HepG2 (cell line): ENCODE measurements around the gene ATP11A. TPM values are rescaled to one million over a fixed set of nuclear protein-coding genes. Genes with fewer than 3 reads are reported as not detected.

Experiments used
- ADNP ChIP-seq: sonication (generic); formaldehyde crosslinking; IDR thresholded peaks from 2 replicates; pipeline ENCODE4 v1.4.0; 2020; ENCODE audit warnings: missing genetic modification reagents
- AGO2 ChIP-seq: fragments of 200-400 bp; formaldehyde crosslinking; optimal IDR thresholded peaks from 2 replicates; pipeline ENCODE3; 2017; ENCODE audit warnings: mild to moderate bottlenecking, low read depth, low read length, moderate library complexity
- CBX2 ChIP-seq, 2 experiments: fragments of 200-600 bp in 1 of 2; sonication (generic); formaldehyde crosslinking in 1 of 2; IDR thresholded peaks; 2 replicates each; pipeline versions ENCODE4 v1.7.0 to v1.8.1; 2018 to 2022; ENCODE audit warnings: low read depth in 2 of 2, low read length in 1 of 2, mild to moderate bottlenecking in 1 of 2, missing genetic modification reagents in 1 of 2
- DPF2 ChIP-seq: sonication (generic); formaldehyde crosslinking; IDR thresholded peaks from 2 replicates; pipeline ENCODE4 v1.4.0; 2020; ENCODE audit warnings: mild to moderate bottlenecking, low read depth, missing genetic modification reagents, borderline replicate concordance
- DZIP1 ChIP-seq: sonication (generic); formaldehyde crosslinking; IDR thresholded peaks from 2 replicates; pipeline ENCODE4 v1.5.0; 2020; ENCODE audit warnings: mild to moderate bottlenecking, missing genetic modification reagents
- ELF1 ChIP-seq: sonication (generic); formaldehyde crosslinking; IDR thresholded peaks from 2 replicates; pipeline ENCODE4 v1.4.0; 2020; ENCODE audit warnings: missing genetic modification reagents
- KDM6A ChIP-seq: IDR thresholded peaks from 2 replicates; pipeline ENCODE4 v1.6.1; 2016; ENCODE audit warnings: low read depth
- KLF6 ChIP-seq: IDR thresholded peaks from 2 replicates; pipeline ENCODE4 v1.8.0; 2016; ENCODE audit warnings: missing biosample characterization, missing genetic modification reagents
- MXI1 ChIP-seq: IDR thresholded peaks from 3 replicates; pipeline ENCODE4 v1.6.1; 2012; ENCODE audit warnings: low read depth, low read length, inconsistent platforms, borderline replicate concordance
- PHF20 ChIP-seq: sonication (generic); formaldehyde crosslinking; IDR thresholded peaks from 2 replicates; pipeline ENCODE4 v1.5.0; 2020; ENCODE audit warnings: mild to moderate bottlenecking, missing genetic modification reagents
- PHF5A ChIP-seq: IDR thresholded peaks from one replicate; pipeline ENCODE4 v1.6.1; 2018; ENCODE audit warnings: low read depth, missing genetic modification reagents; ENCODE audit not compliant: unreplicated experiment
- ZNF253 ChIP-seq: sonication (generic); formaldehyde crosslinking; IDR thresholded peaks from 2 replicates; pipeline ENCODE4 v1.8.0; 2022; ENCODE audit warnings: mild to moderate bottlenecking, missing genetic modification reagents, borderline replicate concordance
- ZNF646 ChIP-seq: sonication (generic); formaldehyde crosslinking; IDR thresholded peaks from 2 replicates; pipeline ENCODE4 v1.9.0; 2021; ENCODE audit warnings: mild to moderate bottlenecking, missing genetic modification reagents
- ZSCAN31 ChIP-seq: sonication (generic); formaldehyde crosslinking; IDR thresholded peaks from 2 replicates; pipeline ENCODE4 v1.5.0; 2020; ENCODE audit warnings: low read depth, mild to moderate bottlenecking, missing genetic modification reagents
- polyA plus RNA-seq, 8 experiments: library from polyadenylated mRNA; depleted of rRNA in 3 of 8; stranded (reverse) in 7 of 8; unstranded in 1 of 8; fragments of >200 nt; fragmentation: Illumina TruSeq in 4 of 8; extraction: Trizol in 4 of 8; gene quantifications; 2 replicates each; pipeline versions ENCODE4 v1.2.1 to v1.2.3, GENCODE V29; 2011 to 2016; ENCODE audit warnings: low read depth in 4 of 8, missing spikeins in 1 of 8, mixed read lengths in 1 of 8; ENCODE audit not compliant: insufficient read depth in 1 of 8
- total RNA-seq, 5 experiments: library from RNA; depleted of rRNA; stranded (reverse); fragments of >200 nt; fragmentation: Illumina TruSeq; extraction: Trizol; gene quantifications; 2 replicates each; pipeline ENCODE4 v1.2.3, GENCODE V29; 2016; ENCODE audit warnings: low read depth in 1 of 5
- TF ChIP-seq, protein P1 (sequence below): sonication (generic); formaldehyde crosslinking; IDR thresholded peaks from 2 replicates; pipeline ENCODE4 v1.8.1; 2023; ENCODE audit warnings: missing genetic modification reagents, inconsistent platforms, borderline replicate concordance
- TF ChIP-seq, protein P2 (sequence below): sonication (generic); formaldehyde crosslinking; IDR thresholded peaks from 2 replicates; pipeline ENCODE4 v1.4.0; 2020; ENCODE audit warnings: mild to moderate bottlenecking, missing genetic modification reagents
- TF ChIP-seq, protein P3 (sequence below): sonication (generic); formaldehyde crosslinking; IDR thresholded peaks from 2 replicates; pipeline ENCODE4 v1.8.0; 2022; ENCODE audit warnings: mild to moderate bottlenecking, missing genetic modification reagents, moderate library complexity

The ATP11A gene
- total and polyA plus RNA-seq, 2 of the 13 experiments (the other 11 are each of a cell fraction or from before 2014, with no cell fraction given), result 18.4 to 20.1 TPM

DNA sequence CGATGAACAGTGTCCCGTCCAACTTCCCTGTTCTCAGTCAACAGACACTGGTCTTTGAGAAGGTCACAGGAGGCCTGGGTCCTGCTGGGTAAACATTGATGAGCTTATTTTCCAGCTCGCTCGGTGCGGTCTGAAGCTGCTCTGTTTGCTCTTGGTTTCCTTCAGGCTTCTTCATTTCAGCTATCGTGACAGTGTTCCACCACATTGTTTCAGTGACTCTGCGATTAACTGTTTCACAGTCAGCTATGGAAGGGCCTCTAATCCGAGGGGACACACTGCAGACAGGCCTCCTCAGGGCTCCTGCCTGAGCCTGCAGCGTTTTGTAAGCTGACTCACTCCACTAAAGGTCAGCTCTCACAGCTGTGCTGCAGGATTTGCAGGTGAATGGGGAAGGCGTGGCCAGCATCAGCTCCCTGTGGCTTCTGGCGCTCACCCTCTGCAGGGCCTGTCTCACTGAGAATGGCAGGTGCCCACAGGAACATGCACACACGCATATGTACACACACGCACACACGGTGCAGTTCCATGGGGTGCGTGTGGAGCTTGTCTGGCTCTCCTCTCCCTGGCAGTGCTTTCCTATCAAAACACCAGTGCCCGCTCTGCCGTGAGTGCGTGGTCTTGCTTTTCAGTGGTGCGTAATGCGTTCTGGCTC is 216.3 kb downstream of the ATP11A start (continued):
- TF ChIP-seq ZNF253 (CRISPR knock-in tag), result no peak
- no peak for TF ChIP-seq DZIP1 (CRISPR knock-in tag)
- TF ChIP-seq ADNP (CRISPR knock-in tag), result no peak
- TF ChIP-seq, protein P1, sequence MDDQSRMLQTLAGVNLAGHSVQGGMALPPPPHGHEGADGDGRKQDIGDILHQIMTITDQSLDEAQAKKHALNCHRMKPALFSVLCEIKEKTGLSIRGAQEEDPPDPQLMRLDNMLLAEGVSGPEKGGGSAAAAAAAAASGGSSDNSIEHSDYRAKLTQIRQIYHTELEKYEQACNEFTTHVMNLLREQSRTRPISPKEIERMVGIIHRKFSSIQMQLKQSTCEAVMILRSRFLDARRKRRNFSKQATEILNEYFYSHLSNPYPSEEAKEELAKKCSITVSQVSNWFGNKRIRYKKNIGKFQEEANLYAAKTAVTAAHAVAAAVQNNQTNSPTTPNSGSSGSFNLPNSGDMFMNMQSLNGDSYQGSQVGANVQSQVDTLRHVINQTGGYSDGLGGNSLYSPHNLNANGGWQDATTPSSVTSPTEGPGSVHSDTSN, result no peak
- TF ChIP-seq, protein P2, sequence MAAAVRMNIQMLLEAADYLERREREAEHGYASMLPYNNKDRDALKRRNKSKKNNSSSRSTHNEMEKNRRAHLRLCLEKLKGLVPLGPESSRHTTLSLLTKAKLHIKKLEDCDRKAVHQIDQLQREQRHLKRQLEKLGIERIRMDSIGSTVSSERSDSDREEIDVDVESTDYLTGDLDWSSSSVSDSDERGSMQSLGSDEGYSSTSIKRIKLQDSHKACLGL (CRISPR knock-in tag), result no peak
- no peak for TF ChIP-seq AGO2
- TF ChIP-seq, protein P3, sequence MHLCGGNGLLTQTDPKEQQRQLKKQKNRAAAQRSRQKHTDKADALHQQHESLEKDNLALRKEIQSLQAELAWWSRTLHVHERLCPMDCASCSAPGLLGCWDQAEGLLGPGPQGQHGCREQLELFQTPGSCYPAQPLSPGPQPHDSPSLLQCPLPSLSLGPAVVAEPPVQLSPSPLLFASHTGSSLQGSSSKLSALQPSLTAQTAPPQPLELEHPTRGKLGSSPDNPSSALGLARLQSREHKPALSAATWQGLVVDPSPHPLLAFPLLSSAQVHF (CRISPR knock-in tag), result no peak
- TF ChIP-seq CBX2 (IDR thresholded peaks at IDR 0.05; ENCODE audit: low read depth, low read length), result no peak
- no peak for TF ChIP-seq CBX2 (CRISPR knock-in tag; IDR thresholded peaks at IDR 0.05; ENCODE audit: low read depth)
- no peak for TF ChIP-seq ZNF646 (CRISPR knock-in tag)
- no peak for TF ChIP-seq PHF20 (CRISPR knock-in tag)
- no peak for TF ChIP-seq ZSCAN31 (CRISPR knock-in tag)
- TF ChIP-seq ELF1 (CRISPR knock-in tag), result 0 out of 2 replicates have a peak, but pooled peaks have one; percentile 18
- TF ChIP-seq KLF6 (CRISPR knock-in tag), result no peak
- TF ChIP-seq DPF2 (CRISPR knock-in tag), result no peak
- TF ChIP-seq PHF5A (CRISPR knock-in tag), result no peak
- TF ChIP-seq KDM6A, result peak; percentile 32; the same call in 1 of the 2 replicates
- 0 out of 3 replicates have a peak, but pooled peaks have one; percentile 31 for TF ChIP-seq MXI1
